Panc1 (cell line): ENCODE data around the gene TRIOBP. TPM values are rescaled to one million over a fixed set of nuclear protein-coding genes. Genes with fewer than 3 reads are reported as not detected.
A peak's percentile ranks its signal among the peaks of the same experiment; 100 is the strongest.

ENCODE experiments used
- ATAC-seq: fragments of 200-7000 bp; cut with Tn5 transposase; 2 replicates; pipeline ENCODE4 v1.9.1; 2020; ENCODE audit warnings: mild to moderate bottlenecking, moderate library complexity
- BruUV-seq: library from RNA; stranded (reverse); fragments of 400-500 nt; replicated peaks from 2 replicates; lab custom pipeline; 2021; lab: Mats Ljungman, UMichigan
- CTCF ChIA-PET: fragments of 300-600 bp; sonication (Branson Sonifier 250); formaldehyde crosslinking; loops from one replicate; lab custom pipeline; 2022; ENCODE audit warnings: antibody characterized with exemption; lab: Charles Lee
- POLR2A ChIA-PET: fragments of 300-600 bp; sonication (Branson Sonifier 250); formaldehyde crosslinking; loops from one replicate; lab custom pipeline; 2022; ENCODE audit warnings: antibody characterized with exemption; lab: Charles Lee
- DNase-seq: peaks from one replicate; pipeline ENCODE4 v3.0.0-alpha.2; 2010; ENCODE audit warnings: low read depth, low spot score
- H3K27ac ChIP-seq: 2 replicates; pipeline ENCODE4 v1.5.1; 2011; ENCODE audit warnings: mild to moderate bottlenecking, low read length, inconsistent platforms
- H3K27me3 ChIP-seq: fragments of 200-500 bp; sonication (Bioruptor generic); 2 replicates; pipeline ENCODE4 v1.6.0; 2014; ENCODE audit warnings: low read length, inconsistent platforms; ENCODE audit not compliant: control insufficient read depth, insufficient read depth
- H3K36me3 ChIP-seq: fragments of 200-500 bp; sonication (Bioruptor generic); 2 replicates; pipeline ENCODE4 v1.5.1; 2014; ENCODE audit warnings: inconsistent platforms, mild to moderate bottlenecking, low read length, moderate library complexity; ENCODE audit not compliant: control insufficient read depth, insufficient read depth
- H3K4me1 ChIP-seq: 2 replicates; pipeline ENCODE4 v1.5.1; 2011; ENCODE audit warnings: inconsistent platforms, mild to moderate bottlenecking, low read length, moderate library complexity; ENCODE audit not compliant: control insufficient read depth, insufficient read depth
- H3K4me3 ChIP-seq, 2 experiments: 2 replicates each; pipeline ENCODE4 v1.5.1; 2011 to 2012; ENCODE audit warnings: low read depth in 2 of 2, low read length in 2 of 2, mild to moderate bottlenecking in 2 of 2, inconsistent platforms in 1 of 2, moderate library complexity in 1 of 2
- H3K9me3 ChIP-seq: fragments of 200-500 bp; sonication (Bioruptor generic); 2 replicates; pipeline ENCODE4 v1.5.1; 2014; ENCODE audit warnings: low read depth, mild to moderate bottlenecking, inconsistent platforms, low read length, moderate library complexity; ENCODE audit not compliant: control insufficient read depth, insufficient read depth
- POLR2AphosphoS5 ChIP-seq: IDR thresholded peaks from 2 replicates; pipeline ENCODE4 v1.6.1; 2012; ENCODE audit warnings: mild to moderate bottlenecking, low read depth, low read length, moderate library complexity
- SIN3A ChIP-seq: IDR thresholded peaks from 2 replicates; pipeline ENCODE4 v1.6.1; 2012; ENCODE audit warnings: low read depth, mild to moderate bottlenecking, low read length, moderate library complexity, borderline replicate concordance; ENCODE audit not compliant: insufficient read depth
- TCF7L2 ChIP-seq: IDR thresholded peaks from 2 replicates; pipeline ENCODE4 v1.6.1; 2011; ENCODE audit warnings: mild to moderate bottlenecking, low read depth, low read length, inconsistent platforms
- in situ Hi-C: cut with HindIII; loops from 2 replicates; pipeline ENCODE4 v1.10.0; 2016; ENCODE audit warnings: low sequenced_read_pairs, low pct_unique_long_range_greater_than_20kb
- intact Hi-C: fragments of 100-400 bp; cut with micrococcal nuclease; formaldehyde crosslinking; loops from one replicate; pipeline ENCODE4 v1.10.0; 2022; ENCODE audit not compliant: unreplicated experiment
- total RNA-seq: library from RNA; stranded (reverse); gene quantifications from one replicate; pipeline ENCODE4 v1.2.1, GENCODE V29; 2021; ENCODE audit not compliant: unreplicated experiment
- TF ChIP-seq, protein P1 (sequence below), 2 experiments: IDR thresholded peaks; 2 replicates each; pipeline ENCODE4 v1.6.1; 2011 to 2012; ENCODE audit warnings: low read depth in 2 of 2, control low read depth in 1 of 2, low read length in 1 of 2, mild to moderate bottlenecking in 1 of 2, moderate library complexity in 1 of 2; ENCODE audit not compliant: insufficient read depth in 1 of 2
- TF ChIP-seq, protein P2 (sequence below): fragments of 450-650 bp; IDR thresholded peaks from 2 replicates; pipeline ENCODE4 v1.5.1; 2017; ENCODE audit warnings: mild to moderate bottlenecking

The TRIOBP gene
- total RNA-seq, 1 experiment from 2014 or later = 50.5 TPM

DNA sequence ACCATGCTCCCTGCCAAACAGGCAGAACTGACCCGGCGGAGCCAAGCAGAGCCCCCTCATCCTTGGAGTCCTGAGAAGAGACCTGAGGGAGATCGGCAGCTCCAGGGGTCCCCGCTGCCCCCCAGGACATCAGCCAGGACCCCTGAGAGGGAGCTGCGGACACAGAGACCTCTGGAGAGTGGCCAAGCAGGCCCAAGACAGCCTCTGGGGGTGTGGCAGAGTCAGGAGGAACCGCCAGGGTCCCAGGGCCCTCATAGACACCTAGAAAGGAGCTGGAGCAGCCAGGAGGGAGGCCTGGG lies 37.5 kb downstream of the TRIOBP start:
- ATAC-seq = no peak
- CTCF ChIA-PET = no interaction called here
- BruUV-seq = no TSS peak
- Histone ChIP-seq H3K27ac (no peak overlapping the region), H3K36me3 (no peaks in the 10 kb centered on the region), H3K4me3 (no peak overlapping the region), H3K27me3 (no peaks in the 10 kb centered on the region), H3K9me3 (no peaks in the 10 kb centered on the region), H3K4me1 (no peaks in the 10 kb centered on the region)
- TF ChIP-seq SIN3A (no peak), POLR2AphosphoS5 (no peak), TCF7L2 (no peak)
- TF ChIP-seq, protein P1, sequence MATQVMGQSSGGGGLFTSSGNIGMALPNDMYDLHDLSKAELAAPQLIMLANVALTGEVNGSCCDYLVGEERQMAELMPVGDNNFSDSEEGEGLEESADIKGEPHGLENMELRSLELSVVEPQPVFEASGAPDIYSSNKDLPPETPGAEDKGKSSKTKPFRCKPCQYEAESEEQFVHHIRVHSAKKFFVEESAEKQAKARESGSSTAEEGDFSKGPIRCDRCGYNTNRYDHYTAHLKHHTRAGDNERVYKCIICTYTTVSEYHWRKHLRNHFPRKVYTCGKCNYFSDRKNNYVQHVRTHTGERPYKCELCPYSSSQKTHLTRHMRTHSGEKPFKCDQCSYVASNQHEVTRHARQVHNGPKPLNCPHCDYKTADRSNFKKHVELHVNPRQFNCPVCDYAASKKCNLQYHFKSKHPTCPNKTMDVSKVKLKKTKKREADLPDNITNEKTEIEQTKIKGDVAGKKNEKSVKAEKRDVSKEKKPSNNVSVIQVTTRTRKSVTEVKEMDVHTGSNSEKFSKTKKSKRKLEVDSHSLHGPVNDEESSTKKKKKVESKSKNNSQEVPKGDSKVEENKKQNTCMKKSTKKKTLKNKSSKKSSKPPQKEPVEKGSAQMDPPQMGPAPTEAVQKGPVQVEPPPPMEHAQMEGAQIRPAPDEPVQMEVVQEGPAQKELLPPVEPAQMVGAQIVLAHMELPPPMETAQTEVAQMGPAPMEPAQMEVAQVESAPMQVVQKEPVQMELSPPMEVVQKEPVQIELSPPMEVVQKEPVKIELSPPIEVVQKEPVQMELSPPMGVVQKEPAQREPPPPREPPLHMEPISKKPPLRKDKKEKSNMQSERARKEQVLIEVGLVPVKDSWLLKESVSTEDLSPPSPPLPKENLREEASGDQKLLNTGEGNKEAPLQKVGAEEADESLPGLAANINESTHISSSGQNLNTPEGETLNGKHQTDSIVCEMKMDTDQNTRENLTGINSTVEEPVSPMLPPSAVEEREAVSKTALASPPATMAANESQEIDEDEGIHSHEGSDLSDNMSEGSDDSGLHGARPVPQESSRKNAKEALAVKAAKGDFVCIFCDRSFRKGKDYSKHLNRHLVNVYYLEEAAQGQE (IDR thresholded peaks at IDR 0.05; ENCODE audit: insufficient read depth in 1 of 2, low read depth in 2 of 2, low read length in 1 of 2) = no peak
- TF ChIP-seq, protein P2, sequence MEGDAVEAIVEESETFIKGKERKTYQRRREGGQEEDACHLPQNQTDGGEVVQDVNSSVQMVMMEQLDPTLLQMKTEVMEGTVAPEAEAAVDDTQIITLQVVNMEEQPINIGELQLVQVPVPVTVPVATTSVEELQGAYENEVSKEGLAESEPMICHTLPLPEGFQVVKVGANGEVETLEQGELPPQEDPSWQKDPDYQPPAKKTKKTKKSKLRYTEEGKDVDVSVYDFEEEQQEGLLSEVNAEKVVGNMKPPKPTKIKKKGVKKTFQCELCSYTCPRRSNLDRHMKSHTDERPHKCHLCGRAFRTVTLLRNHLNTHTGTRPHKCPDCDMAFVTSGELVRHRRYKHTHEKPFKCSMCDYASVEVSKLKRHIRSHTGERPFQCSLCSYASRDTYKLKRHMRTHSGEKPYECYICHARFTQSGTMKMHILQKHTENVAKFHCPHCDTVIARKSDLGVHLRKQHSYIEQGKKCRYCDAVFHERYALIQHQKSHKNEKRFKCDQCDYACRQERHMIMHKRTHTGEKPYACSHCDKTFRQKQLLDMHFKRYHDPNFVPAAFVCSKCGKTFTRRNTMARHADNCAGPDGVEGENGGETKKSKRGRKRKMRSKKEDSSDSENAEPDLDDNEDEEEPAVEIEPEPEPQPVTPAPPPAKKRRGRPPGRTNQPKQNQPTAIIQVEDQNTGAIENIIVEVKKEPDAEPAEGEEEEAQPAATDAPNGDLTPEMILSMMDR = no peak
- no peak for DNase-seq
- POLR2A ChIA-PET = no interaction called here
- in situ Hi-C loops (no loop called here), intact Hi-C loops (no loop called here)

DNA sequence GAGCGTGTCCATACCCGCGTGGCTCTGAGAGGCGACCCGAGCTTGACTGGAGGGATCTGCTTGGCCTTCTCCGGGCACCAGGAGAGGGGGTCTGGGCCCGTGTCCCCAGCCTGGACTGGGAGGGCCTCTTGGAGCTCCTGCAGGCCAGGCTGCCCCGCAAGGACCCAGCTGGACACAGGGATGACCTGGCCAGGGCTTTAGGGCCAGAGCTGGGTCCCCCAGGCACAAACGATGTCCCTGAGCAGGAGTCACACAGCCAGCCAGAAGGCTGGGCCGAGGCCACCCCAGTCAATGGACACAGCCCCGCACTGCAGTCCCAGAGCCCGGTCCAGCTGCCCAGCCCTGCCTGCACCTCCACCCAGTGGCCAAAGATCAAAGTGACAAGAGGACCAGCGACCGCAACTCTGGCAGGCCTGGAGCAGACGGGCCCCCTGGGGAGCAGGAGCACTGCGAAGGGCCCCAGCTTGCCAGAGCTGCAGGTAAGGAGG lies 38.2 kb downstream of the TRIOBP start:
- intact Hi-C loops = no loop called here

More for the DNA sequence above, 38.2 kb downstream of the TRIOBP start:
- BruUV-seq = no TSS peak
- TF ChIP-seq POLR2AphosphoS5 = no peak
- TF ChIP-seq, protein P2 = peak; percentile 71; the same call in 1 of the 2 replicates
- TF ChIP-seq, protein P1 (IDR thresholded peaks at IDR 0.05; ENCODE audit: insufficient read depth in 1 of 2, low read depth in 2 of 2, low read length in 1 of 2) = no peak
- peak; percentile 98 for TF ChIP-seq TCF7L2
- no peak for TF ChIP-seq SIN3A
- Histone ChIP-seq H3K9me3 (no peaks in the 10 kb centered on the region), H3K36me3 (no peaks in the 10 kb centered on the region), H3K27ac (no peak overlapping the region), H3K27me3 (no peaks in the 10 kb centered on the region), H3K4me3 (no peak overlapping the region), H3K4me1 (no peaks in the 10 kb centered on the region)
- in situ Hi-C loops = no loop called here
- CTCF ChIA-PET = no interaction called here
- DNase-seq (no peak), ATAC-seq (peak; percentile 89)
- POLR2A ChIA-PET = no interaction called here
